ENCODE data around the gene MIA2.

GRCh38 chr14:39246618-39247017 is 12.9 kb downstream of the MIA2 start:
- TF ChIP-seq CTCF (IDR thresholded peaks at IDR 0.05) (no peak), POLR2A (IDR thresholded peaks at IDR 0.05) (no peak), POLR2AphosphoS5 (IDR thresholded peaks at IDR 0.05; ENCODE audit: insufficient read depth in 1 of 2, low read depth in 1 of 2) (no peak)

Data from vagina (tissue), 2 donors.